ENCODE data around the gene PIK3R6.

- no peak for TF ChIP-seq CTCF (IDR thresholded peaks at IDR 0.05)
- TF ChIP-seq POLR2A (IDR thresholded peaks at IDR 0.05) = no peak
These were observed 69.2 kb downstream of the PIK3R6 start for GRCh38 chr17:8798176-8798845.
